Endothelial cell (in vitro differentiated cells): ENCODE measurements around the gene PDIA6. TPM values are rescaled to one million over a fixed set of nuclear protein-coding genes. Genes with fewer than 3 reads are reported as not detected.

Experiments used
- DNase-seq: peaks from one replicate; pipeline ENCODE4 v3.0.0; 2021; ENCODE audit warnings: low spot score
- H3K27ac Mint-ChIP-seq: one replicate; pipeline ENCODE4 v1.8.0; 2021; ENCODE audit warnings: mixed read lengths, inconsistent platforms; ENCODE audit not compliant: unreplicated experiment
- H3K27me3 Mint-ChIP-seq: one replicate; pipeline ENCODE4 v1.8.0; 2021; ENCODE audit warnings: mild to moderate bottlenecking, moderate library complexity, mixed read lengths, inconsistent platforms; ENCODE audit not compliant: unreplicated experiment
- H3K36me3 Mint-ChIP-seq: one replicate; pipeline ENCODE4 v1.8.0; 2021; ENCODE audit warnings: mild to moderate bottlenecking, low read depth, mixed read lengths, inconsistent platforms; ENCODE audit not compliant: unreplicated experiment
- H3K4me1 Mint-ChIP-seq: one replicate; pipeline ENCODE4 v1.8.0; 2021; ENCODE audit warnings: mild to moderate bottlenecking, mixed read lengths, inconsistent platforms; ENCODE audit not compliant: unreplicated experiment
- H3K4me3 Mint-ChIP-seq: one replicate; pipeline ENCODE4 v1.8.0; 2021; ENCODE audit warnings: mild to moderate bottlenecking, mixed read lengths, inconsistent platforms; ENCODE audit not compliant: unreplicated experiment
- H3K9me3 Mint-ChIP-seq: one replicate; pipeline ENCODE4 v1.8.0; 2021; ENCODE audit warnings: mixed read lengths, inconsistent platforms; ENCODE audit not compliant: unreplicated experiment
- total RNA-seq: library from RNA; stranded (reverse); fragmentation: NEBNext Ultra II Directional; extraction: Animal tissue kit (Norgen Biotek cat#: 25700); gene quantifications from one replicate; pipeline ENCODE4 v1.2.1, GENCODE V29; 2021; ENCODE audit not compliant: unreplicated experiment
- TF ChIP-seq, protein P1 (sequence below): fragments of 200-600 bp; sonication (generic); IDR thresholded peaks from one replicate; pipeline ENCODE4 v1.5.0; 2021; ENCODE audit warnings: antibody characterized with exemption; ENCODE audit not compliant: unreplicated experiment

Gene PDIA6
- total RNA-seq, 1 donor from 2014 or later, result 292 TPM

GRCh38 chr2:10860081-10860813 lies 47.7 kb upstream of the PDIA6 start:
- Mint-ChIP-seq H3K4me3 (no peak overlapping the region), H3K27ac (no peak overlapping the region)

GRCh38 chr2:10859278-10859677 lies 46.7 kb upstream of the PDIA6 start:
- H3K27me3 Mint-ChIP-seq, result peaks cover 5% of the 10 kb centered on the region
- H3K4me3 Mint-ChIP-seq, result no peak overlapping the region
- no peak overlapping the region for H3K27ac Mint-ChIP-seq
- no peaks in the 10 kb centered on the region for H3K9me3 Mint-ChIP-seq
- no peaks in the 10 kb centered on the region for H3K36me3 Mint-ChIP-seq
- H3K4me1 Mint-ChIP-seq, result no peaks in the 10 kb centered on the region
- TF ChIP-seq, protein P1, sequence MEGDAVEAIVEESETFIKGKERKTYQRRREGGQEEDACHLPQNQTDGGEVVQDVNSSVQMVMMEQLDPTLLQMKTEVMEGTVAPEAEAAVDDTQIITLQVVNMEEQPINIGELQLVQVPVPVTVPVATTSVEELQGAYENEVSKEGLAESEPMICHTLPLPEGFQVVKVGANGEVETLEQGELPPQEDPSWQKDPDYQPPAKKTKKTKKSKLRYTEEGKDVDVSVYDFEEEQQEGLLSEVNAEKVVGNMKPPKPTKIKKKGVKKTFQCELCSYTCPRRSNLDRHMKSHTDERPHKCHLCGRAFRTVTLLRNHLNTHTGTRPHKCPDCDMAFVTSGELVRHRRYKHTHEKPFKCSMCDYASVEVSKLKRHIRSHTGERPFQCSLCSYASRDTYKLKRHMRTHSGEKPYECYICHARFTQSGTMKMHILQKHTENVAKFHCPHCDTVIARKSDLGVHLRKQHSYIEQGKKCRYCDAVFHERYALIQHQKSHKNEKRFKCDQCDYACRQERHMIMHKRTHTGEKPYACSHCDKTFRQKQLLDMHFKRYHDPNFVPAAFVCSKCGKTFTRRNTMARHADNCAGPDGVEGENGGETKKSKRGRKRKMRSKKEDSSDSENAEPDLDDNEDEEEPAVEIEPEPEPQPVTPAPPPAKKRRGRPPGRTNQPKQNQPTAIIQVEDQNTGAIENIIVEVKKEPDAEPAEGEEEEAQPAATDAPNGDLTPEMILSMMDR, result no peak
- DNase-seq, result no peak

More at GRCh38 chr2:10860081-10860813, 47.7 kb upstream of the PDIA6 start:
- Mint-ChIP-seq H3K27me3 (peaks cover 9% of the 10 kb centered on the region), H3K9me3 (no peaks in the 10 kb centered on the region), H3K36me3 (no peaks in the 10 kb centered on the region), H3K4me1 (no peaks in the 10 kb centered on the region)
- DNase-seq, result no peak
- TF ChIP-seq, protein P1, result no peak

GRCh38 chr2:10848541-10848940 lies 36.0 kb upstream of the PDIA6 start:
- no peak for DNase-seq
- no peak overlapping the region for H3K27ac Mint-ChIP-seq
- H3K9me3 Mint-ChIP-seq, result no peaks in the 10 kb centered on the region
- H3K36me3 Mint-ChIP-seq, result no peaks in the 10 kb centered on the region
- TF ChIP-seq, protein P1, result no peak
- no peak overlapping the region for H3K4me3 Mint-ChIP-seq
- peaks cover 5% of the 10 kb centered on the region for H3K27me3 Mint-ChIP-seq
- no peaks in the 10 kb centered on the region for H3K4me1 Mint-ChIP-seq

DNA sequence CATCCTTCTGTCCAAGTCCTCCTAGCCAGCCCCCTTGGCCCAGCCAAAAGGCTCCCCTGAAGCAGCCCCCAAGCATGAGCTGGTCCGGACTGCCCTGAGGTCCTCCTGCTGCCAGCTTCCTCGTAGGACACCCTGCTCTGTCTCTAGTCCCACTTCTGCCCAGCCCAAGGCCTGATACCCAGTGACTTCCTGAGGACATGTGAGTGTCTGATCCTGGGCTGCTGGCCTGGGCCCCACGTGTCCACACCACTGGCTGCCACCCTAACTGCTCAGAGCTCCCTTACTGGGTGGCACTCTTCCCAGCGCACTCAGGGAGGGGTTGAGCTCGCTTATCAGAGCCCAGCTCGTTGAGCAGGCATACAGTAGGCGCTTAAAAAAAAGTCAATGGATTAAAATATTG lies 34.4 kb upstream of the PDIA6 start:
- Mint-ChIP-seq H3K9me3 (no peaks in the 10 kb centered on the region), H3K36me3 (no peaks in the 10 kb centered on the region), H3K4me3 (no peak overlapping the region), H3K4me1 (no peaks in the 10 kb centered on the region), H3K27ac (no peak overlapping the region), H3K27me3 (peaks cover 5% of the 10 kb centered on the region)
- DNase-seq, result no peak
- TF ChIP-seq, protein P1, result no peak

DNA sequence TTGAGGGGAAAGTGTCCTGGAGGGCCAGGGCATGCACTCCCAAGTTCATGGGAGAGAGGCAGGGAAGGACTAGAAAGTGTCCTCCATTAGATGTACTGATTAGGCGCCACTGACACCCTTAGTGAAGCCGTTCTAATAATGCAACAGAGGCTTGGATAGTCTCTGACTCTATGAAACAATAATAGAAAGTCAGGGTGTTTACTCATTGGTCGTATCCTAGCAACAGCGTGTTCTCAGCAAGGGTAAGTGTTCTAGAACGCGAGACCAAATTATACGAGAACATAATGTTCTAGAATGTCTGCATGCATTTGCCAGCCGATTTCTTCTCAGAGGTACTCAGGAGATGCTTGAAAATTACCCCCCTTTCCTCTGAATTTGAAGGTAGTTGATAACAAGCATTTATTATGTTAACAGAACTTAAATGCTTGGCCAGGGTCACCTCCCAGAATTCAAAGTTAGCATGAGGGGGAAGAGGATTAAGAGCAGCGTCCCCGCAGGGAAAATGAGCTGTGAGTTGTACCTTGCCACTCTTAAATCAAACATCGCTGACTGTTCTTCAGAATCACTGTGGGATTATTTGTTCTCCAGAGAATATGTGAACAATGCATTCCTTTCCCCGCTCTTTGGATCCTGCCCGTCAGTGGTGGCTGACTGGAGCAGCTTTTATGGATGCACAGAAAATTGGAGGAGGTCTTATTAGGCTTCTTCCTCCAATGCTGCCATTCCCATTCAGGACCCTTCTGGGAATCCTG lies 33.7 kb upstream of the PDIA6 start:
- Mint-ChIP-seq H3K9me3 (no peaks in the 10 kb centered on the region), H3K27ac (no peak overlapping the region), H3K4me1 (no peaks in the 10 kb centered on the region), H3K36me3 (peaks cover under 1% of the 10 kb centered on the region), H3K27me3 (peaks cover 5% of the 10 kb centered on the region), H3K4me3 (no peak overlapping the region)
- TF ChIP-seq, protein P1, result no peak
- no peak for DNase-seq
